Sciatic nerve (tissue), 2 donors: Measurements from ENCODE around the gene MAP2K5. TPM values are rescaled to one million over a fixed set of nuclear protein-coding genes. Genes with fewer than 3 reads are reported as not detected.

Experiments
- ATAC-seq: fragments of 200-7000 bp; cut with Tn5 transposase; one replicate; pipeline ENCODE4 v1.9.1; 2020; ENCODE audit warnings: mild to moderate bottlenecking, moderate library complexity
- DNase-seq: peaks from one replicate; pipeline ENCODE4 v3.0.0-alpha.2; 2020; ENCODE audit warnings: low spot score
- intact Hi-C: fragments of 100-400 bp; cut with DNase I; formaldehyde crosslinking; loops from one replicate; pipeline ENCODE4 v1.14.2; 2022
- total RNA-seq: library from RNA; stranded (reverse); fragmentation: NEBNext Ultra II Directional; extraction: Animal tissue kit (Norgen Biotek cat#: 25700); gene quantifications from one replicate; pipeline ENCODE4 v1.2.1, GENCODE V29; 2021
- donor health status: DM: no; HTN: no; CAD: no.
- donor health status: DM: no; HTN: no; CAD: no.

The MAP2K5 gene
- total RNA-seq, 1 donor from 2014 or later: 25.2 TPM

GRCh38 chr15:67520321-67521028, 22.0 kb upstream of the MAP2K5 start:
- DNase-seq (no peak), ATAC-seq (peak; percentile 30)
- intact Hi-C loops: no loop called here

DNA sequence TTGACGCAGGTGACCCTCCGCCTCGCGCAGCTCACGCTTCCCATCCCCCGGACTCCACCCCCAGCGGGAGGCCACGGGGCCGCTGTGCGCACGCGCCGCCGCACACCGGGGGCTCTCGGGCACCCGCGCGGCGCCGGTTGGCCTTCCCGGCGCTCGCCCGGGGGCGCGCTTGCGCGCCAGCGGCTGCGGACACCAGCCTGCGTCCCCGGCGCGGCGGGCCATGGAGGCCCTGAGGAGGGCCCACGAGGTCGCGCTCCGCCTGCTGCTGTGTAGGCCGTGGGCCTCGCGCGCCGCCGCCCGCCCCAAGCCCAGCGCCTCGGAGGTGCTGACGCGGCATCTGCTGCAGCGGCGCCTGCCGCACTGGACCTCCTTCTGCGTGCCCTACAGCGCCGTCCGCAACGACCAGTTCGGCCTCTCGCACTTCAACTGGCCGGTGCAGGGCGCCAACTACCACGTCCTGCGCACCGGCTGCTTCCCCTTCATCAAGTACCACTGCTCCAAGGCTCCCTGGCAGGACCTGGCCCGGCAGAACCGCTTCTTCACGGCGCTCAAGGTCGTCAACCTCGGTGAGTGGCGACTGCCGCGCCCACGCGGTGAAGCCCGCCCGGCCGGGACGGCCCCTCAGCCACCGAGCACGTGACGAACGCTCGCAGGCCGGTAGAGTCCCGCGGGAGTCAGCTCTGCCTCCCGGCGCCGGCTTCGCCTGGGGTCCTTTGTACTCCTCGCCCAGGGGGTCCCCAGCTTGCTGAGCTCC, 21.3 kb upstream of the MAP2K5 start, which contains the start of gene C15orf61:
Gene C15orf61 (plus strand): TSS at position 103 of the 754 bp plus-strand sequence. CDS start 118 bp downstream, at position 221.
- peak; percentile 94 for ATAC-seq
- DNase-seq: peak; percentile 91
- intact Hi-C loops: no loop called here

GRCh38 chr15:67521783-67522568, 20.5 kb upstream of the MAP2K5 start:
- DNase-seq (no peak), ATAC-seq (peak; percentile 63)
- intact Hi-C loops: no loop called here

DNA sequence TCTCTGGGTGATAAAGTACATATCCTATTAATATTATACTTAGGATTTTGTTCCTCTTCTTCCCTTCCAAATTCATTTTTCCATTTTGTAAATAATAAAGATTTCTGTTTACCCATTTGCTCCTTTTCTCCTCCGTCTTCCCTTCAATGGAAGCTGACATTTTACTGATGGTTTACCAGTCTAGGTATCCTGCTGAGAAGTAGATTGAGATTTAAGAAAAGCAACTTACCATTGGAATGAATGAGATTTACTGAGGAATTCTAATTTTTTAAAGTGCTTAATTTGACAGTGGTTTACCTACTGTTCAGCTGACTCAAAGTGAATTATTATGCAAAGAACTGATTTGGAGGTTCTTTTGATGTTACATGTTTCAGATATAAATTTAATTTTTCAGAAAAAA, 19.2 kb upstream of the MAP2K5 start:
- intact Hi-C loops: no loop called here
- no peak for ATAC-seq
- DNase-seq: no peak

GRCh38 chr15:67524235-67524634, 18.3 kb upstream of the MAP2K5 start:
- intact Hi-C loops: no loop called here
- ATAC-seq (no peak), DNase-seq (no peak)

DNA sequence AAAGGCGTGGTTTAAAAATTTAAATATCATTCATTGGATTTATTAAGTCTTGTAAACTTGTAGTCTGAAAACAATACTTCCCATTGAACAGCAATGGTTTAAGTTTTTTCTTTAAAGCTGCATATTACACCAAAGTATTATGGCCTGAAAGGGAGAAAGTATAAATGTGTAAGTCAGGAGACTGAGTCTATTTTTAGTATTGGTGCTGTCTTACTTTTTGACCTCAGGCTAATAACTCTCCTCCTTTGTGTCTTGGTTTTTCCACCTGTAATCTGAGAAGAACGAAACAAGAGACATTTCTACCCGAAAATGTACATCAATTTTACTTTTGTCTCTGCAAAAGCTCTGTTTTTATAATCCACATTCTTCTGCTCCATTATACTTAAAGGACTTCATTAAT, 14.0 kb upstream of the MAP2K5 start:
- DNase-seq (no peak), ATAC-seq (no peak)
- intact Hi-C loops: no loop called here

- intact Hi-C loops: no loop called here
- no peak for DNase-seq
- no peak for ATAC-seq
Measured at GRCh38 chr15:67531379-67531914, 11.1 kb upstream of the MAP2K5 start.

GRCh38 chr15:67533873-67534272, 8.6 kb upstream of the MAP2K5 start:
- no peak for DNase-seq
- ATAC-seq: no peak
- intact Hi-C loops: no loop called here

- DNase-seq (no peak), ATAC-seq (no peak)
- intact Hi-C loops: no loop called here
Measured at GRCh38 chr15:67534360-67534759, 8.1 kb upstream of the MAP2K5 start.

- DNase-seq: no peak
- no peak for ATAC-seq
- intact Hi-C loops: no loop called here
Measured at GRCh38 chr15:67537771-67538170, 4.7 kb upstream of the MAP2K5 start.

DNA sequence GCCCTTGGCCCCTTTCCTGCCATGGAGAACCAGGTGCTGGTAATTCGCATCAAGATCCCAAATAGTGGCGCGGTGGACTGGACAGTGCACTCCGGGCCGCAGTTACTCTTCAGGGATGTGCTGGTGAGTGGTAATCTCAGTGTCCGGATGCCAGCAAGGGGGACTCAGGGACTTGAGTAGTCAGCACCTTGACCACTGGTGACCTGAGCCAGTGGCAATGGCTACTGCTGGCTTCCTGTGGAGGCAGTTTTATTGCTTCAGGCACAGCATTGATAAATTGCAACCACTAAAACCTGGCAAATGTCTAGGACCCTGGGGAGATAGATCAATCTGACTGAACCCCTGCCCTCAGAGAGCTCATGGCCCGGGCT, 830 bp downstream of the MAP2K5 start:
- ATAC-seq (peak; percentile 40), DNase-seq (no peak)
- intact Hi-C loops: no loop called here

DNA sequence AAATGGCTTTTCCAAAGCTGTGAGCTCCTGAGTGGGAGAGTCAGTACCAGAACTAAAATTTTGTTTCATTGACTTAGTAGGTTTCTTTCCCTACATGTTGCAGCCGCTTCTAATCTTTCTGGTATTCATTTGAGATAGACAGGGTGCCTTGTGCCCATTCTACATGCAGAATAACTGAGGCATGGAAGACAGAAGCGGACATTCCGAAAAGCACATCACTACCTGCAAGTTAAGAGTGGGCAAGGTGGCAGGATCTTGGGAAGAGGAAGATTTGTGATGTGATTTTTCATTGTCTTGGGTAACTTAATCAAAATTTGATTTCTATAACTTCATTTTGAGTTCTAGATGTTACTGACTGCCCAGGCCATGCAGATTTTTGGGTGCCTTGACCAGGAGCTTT, 2.0 kb downstream of the MAP2K5 start:
- intact Hi-C loops: no loop called here
- no peak for DNase-seq
- ATAC-seq: no peak

DNA sequence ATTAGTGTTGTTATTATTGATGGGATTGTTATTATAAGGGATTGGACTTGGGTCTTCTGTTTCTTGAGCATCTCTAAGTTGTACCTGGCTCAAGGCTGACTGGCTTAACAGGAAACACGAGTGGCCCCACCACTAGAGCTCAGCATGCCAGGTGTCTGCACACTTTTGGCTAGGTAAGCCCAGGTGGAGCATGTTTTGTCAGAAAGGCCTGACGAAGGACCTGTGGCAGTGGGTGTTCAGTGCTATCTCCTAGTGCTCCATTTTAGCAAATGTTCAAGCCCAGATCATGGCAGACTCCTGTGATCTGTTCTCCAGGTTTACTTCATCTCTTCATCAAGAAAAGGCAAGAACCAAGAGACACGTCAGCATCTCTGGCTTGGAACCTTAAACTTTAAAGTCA, 3.4 kb downstream of the MAP2K5 start:
- no peak for DNase-seq
- intact Hi-C loops: no loop called here
- ATAC-seq: no peak

DNA sequence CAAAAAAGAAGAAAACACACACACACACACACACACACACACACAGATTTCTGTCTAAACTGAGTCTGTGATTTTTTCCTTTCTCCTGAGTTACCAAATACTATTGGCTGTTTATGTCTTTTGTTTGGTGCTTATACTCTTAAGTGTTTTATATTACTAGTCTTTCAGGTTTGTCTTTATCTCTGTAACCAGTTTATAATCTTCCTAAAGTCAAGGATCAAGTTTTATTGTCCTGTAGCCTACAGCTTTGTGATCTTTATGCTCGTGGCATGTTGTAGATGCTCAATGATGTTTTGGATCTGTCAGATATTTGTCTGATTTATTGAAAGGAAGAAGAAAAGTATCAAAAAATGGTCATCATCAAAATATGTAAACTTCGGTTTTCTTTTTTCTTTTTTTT, 4.6 kb downstream of the MAP2K5 start:
- DNase-seq (no peak), ATAC-seq (no peak)
- intact Hi-C loops: no loop called here

DNA sequence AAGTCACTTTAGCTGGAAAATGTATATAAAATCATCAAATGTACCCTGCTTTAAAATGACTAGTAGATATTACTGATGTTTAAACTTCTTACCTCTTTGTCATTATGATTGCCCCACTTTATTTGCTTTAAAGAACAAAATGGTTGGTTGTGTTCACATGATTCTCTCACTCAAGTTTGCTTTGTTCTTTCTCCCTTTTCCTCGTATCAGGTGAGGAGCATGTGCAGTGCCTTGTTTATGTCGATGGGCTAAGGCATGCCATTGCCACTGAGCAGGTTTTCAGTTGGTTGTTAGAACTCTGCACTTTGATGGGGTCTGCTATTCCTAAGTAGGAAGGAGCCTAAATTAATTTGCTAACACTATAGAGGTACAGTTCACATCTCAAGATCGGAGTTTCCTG, 5.3 kb downstream of the MAP2K5 start:
- DNase-seq (no peak), ATAC-seq (no peak)
- intact Hi-C loops: no loop called here

DNA sequence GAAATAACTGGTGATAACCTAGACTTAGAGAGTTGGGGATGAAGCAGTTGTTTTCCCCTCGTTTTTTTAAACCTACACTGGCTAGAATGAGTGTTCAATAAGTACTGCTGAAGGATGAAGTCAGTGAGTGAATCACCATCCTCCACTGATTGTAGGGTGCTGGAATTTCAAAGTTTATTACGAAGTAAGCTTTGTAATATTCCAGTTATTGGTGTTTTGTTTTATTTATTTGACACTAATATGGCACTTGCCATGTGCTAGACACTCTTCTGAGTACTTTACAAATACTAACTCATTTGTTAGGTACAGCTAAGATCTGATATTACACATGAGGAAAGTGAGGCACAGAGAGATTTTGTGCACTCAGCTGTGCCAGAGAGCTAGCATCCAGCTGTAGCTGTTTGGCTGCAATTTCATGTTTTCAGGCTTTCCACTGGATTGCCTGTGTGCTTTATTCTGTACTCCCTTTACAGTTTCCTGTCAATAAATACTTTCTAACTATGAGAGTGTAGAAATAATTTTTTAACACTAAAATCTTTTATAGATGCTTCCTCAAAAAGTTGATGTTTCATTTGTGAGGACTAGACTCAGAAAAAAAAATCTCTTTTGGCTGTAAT, 5.8 kb downstream of the MAP2K5 start:
- intact Hi-C loops: no loop called here
- DNase-seq (no peak), ATAC-seq (no peak)

DNA sequence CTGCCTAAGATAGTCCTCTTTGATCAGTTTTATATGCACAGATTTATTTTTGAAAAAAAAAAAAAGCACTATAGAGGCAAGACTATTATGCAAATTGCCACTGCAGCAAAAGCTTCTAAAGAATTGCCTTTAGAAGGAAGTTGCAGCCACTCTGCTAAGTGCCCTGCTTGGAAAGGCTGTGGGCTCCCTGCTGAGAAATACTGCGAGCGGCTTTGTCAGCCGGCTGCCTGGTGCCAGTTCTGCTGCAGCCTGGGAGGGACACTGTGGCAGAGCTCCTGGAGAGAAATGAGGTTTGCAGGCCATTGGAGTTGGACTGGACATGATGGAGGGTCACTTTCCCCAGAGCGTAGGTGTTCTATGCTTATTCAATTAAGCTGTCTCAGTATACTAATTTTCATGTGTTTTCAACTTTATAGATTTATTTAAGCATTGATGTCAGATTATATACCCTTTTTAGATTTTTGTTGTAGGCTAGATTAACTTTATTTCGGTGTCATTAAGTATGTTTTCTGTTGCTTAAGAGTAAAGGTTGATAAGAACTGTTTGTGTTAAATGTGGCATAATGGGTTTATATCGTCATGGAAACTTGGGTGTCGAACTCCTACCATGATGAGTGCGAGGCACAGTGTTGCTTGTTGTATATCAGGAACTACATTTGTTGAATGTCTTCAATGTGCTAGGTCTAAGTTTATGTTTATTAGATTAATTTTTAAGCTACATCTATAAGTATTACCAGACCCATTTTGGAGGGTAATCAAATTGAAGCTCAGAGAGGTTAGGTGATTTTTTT, 6.6 kb downstream of the MAP2K5 start:
- no peak for DNase-seq
- ATAC-seq: no peak
- intact Hi-C loops: no loop called here

DNA sequence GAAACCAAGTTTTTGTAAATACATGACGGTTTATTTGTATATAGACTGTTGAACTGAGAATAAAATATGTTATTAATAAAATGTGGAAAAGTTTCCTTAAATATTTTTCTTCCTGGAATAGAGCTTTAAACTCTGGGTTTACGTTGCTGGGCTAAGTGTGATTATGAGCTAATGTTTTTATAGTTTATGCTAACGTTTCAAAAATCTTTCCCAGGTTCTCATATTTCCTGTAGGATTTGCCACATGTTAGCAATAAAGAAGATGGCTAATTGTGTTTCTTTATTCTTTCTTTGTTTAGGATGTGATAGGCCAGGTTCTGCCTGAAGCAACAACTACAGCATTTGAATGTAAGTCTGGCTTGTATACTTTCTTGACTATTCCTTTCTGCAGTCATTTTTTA, 7.2 kb downstream of the MAP2K5 start:
- ATAC-seq (no peak), DNase-seq (no peak)
- intact Hi-C loops: no loop called here

DNA sequence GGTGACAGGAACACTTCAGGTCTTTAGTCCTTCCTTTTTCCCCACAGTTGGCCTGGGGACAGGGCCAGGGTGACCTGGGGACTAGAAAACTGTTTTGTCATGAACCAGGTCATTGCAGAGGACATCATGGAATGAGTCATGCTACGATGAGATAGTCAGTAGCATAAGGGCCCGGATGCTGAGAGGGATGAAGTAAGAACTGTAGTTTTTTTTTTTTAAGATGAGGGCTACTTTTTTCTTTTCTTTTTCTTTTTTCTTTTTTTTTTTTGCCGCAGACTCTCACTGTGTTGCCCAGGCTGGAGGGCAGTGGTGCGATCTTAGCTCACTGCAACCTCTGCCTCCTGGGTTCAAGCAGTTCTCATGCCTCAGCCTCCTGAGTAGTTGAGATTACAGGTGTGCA, 8.0 kb downstream of the MAP2K5 start:
- no peak for ATAC-seq
- intact Hi-C loops: no loop called here
- DNase-seq: no peak
